ENCODE measurements around the gene CYP24A1. TPM values are rescaled to one million over a fixed set of nuclear protein-coding genes. Genes with fewer than 3 reads are reported as not detected.
"Not testable (repeated sequence)": the region's sequence is repeated elsewhere in the genome, so short reads cannot be mapped to it uniquely, and the experiment has no call there.

The CYP24A1 gene
- total and polyA plus RNA-seq, 2 donors (not counting 3 experiments of a cell fraction or from before 2014, with no cell fraction given): not detected

DNA sequence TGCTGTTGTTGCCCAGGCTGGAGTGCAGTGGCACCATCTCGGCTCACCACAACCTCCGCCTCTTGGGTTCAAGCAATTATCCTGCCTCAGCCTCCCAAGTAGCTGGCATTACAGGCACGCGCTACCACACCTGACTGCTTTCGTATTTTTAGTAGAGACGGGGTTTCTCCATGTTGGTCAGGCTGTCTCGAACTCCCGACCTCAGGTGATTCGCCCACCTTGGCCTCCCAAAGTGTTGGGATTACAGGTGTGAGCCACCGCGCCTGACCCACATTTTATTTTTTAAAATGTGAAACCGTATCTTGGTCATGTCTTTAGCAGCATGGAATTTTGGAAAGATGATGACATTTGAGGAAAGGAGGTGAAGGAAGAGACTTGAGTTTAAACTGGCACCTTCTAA lies 47.5 kb downstream of the CYP24A1 start:
- dilution Hi-C loops (cut with MboI; ENCODE audit: extremely low pct_ligation_motif_present, low sequenced_read_pairs); H3K79me2 ChIP-seq (ENCODE audit: control insufficient read depth, insufficient read depth, low read length); H3K27ac ChIP-seq (ENCODE audit: insufficient read depth, low read depth, low read length); H3K27me3 ChIP-seq (ENCODE audit: control insufficient read depth in 2 of 2, insufficient read depth in 2 of 2, low read length in 2 of 2); H3K9me3 ChIP-seq (replicated peaks; ENCODE audit: control insufficient read depth, insufficient read depth, low read length); BruUV-seq (replicated peaks); POLR2A ChIA-PET; H3K4me2 ChIP-seq (ENCODE audit: insufficient read depth, low read length); H3K4me3 ChIP-seq (replicated peaks in 1 of 3; ENCODE audit: insufficient read depth in 1 of 3, low read depth in 1 of 3, low read length in 3 of 3); FAIRE-seq; H3K4me1 ChIP-seq (ENCODE audit: control insufficient read depth, extremely low read depth, insufficient read depth, low read length); H3K9ac ChIP-seq (replicated peaks; ENCODE audit: extremely low read depth, insufficient read depth, low read length); intact Hi-C loops (cut with micrococcal nuclease); H3K9me1 ChIP-seq (replicated peaks; ENCODE audit: control insufficient read depth, extremely low read depth, insufficient read depth, low read length); DNase-seq (ENCODE audit: low read depth, low spot score); H4K20me1 ChIP-seq (replicated peaks; ENCODE audit: control insufficient read depth, extremely low read depth, insufficient read depth, low read length); H3K36me3 ChIP-seq (ENCODE audit: control insufficient read depth in 2 of 2, extremely low read depth in 1 of 2, insufficient read depth in 2 of 2, low read length in 2 of 2); H2AFZ ChIP-seq (ENCODE audit: low read depth, low read length): not testable (repeated sequence)
- CTCF ChIA-PET: interaction anchor here (1.1 kb wide), 1 partner anchor 21 kb away, joined by 3 read pairs; no protein-coding TSS in a partner anchor

DNA sequence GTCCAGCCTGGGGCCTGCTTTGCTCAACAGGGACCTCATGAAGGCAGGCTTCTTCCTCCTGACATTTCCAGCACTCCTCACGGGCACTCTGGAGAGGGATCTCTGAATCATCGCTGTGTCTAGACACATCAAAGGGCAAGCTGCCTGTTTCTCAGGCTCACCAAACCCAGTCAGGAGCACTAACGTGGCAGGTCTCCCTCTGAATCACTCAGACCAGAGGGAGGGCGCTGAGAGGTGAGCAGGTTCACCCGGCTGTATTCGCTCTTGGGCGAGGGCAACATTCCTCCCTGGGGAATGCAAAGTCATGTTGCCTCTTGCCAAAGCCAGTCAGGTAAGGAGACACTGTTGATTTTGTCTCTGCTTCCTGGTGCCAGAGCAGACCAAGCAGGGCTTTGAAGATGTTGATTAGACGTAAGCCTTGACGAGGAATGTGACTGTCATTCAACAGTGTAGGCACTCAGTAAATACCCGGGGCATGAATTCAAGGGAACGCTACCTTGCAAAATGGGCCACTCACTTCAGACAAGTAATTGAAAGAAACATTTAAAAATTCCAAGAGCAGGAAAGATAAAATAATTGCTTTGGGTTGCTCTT lies 50.1 kb downstream of the CYP24A1 start:
- Histone ChIP-seq H3K9ac (replicated peaks; ENCODE audit: extremely low read depth, insufficient read depth, low read length) (no peak overlapping the region), H3K27me3 (ENCODE audit: control insufficient read depth in 2 of 2, insufficient read depth in 2 of 2, low read length in 2 of 2) (no peaks in the 10 kb centered on the region), H2AFZ (ENCODE audit: low read depth, low read length) (no peak overlapping the region), H3K4me3 (replicated peaks in 1 of 3; ENCODE audit: insufficient read depth in 1 of 3, low read depth in 1 of 3, low read length in 3 of 3) (no peak overlapping the region), H3K79me2 (ENCODE audit: control insufficient read depth, insufficient read depth, low read length) (no peaks in the 10 kb centered on the region), H3K27ac (ENCODE audit: insufficient read depth, low read depth, low read length) (no peak overlapping the region), H3K4me1 (ENCODE audit: control insufficient read depth, extremely low read depth, insufficient read depth, low read length) (no peaks in the 10 kb centered on the region), H3K9me1 (replicated peaks; ENCODE audit: control insufficient read depth, extremely low read depth, insufficient read depth, low read length) (no peaks in the 10 kb centered on the region), H4K20me1 (replicated peaks; ENCODE audit: control insufficient read depth, extremely low read depth, insufficient read depth, low read length) (no peaks in the 10 kb centered on the region), H3K4me2 (ENCODE audit: insufficient read depth, low read length) (no peak overlapping the region), H3K9me3 (replicated peaks; ENCODE audit: control insufficient read depth, insufficient read depth, low read length) (no peaks in the 10 kb centered on the region), H3K36me3 (ENCODE audit: control insufficient read depth in 2 of 2, extremely low read depth in 1 of 2, insufficient read depth in 2 of 2, low read length in 2 of 2) (no peaks in the 10 kb centered on the region)
- intact Hi-C loops (cut with micrococcal nuclease) (no loop called here), dilution Hi-C loops (cut with MboI; ENCODE audit: extremely low pct_ligation_motif_present, low sequenced_read_pairs) (no loop called here)
- BruUV-seq (replicated peaks): no TSS peak
- TF ChIP-seq GATA2 (IDR thresholded peaks at IDR 0.05; ENCODE audit: insufficient read depth, insufficient read length, low read depth, low read length) (no peak), POLR2AphosphoS5 (IDR thresholded peaks at IDR 0.05; ENCODE audit: insufficient read depth, low read depth, low read length) (no peak), POLR2A (IDR thresholded peaks at IDR 0.05; ENCODE audit: low read depth, low read length) (no peak), JUN (IDR thresholded peaks at IDR 0.05; ENCODE audit: borderline replicate concordance, insufficient read depth, insufficient read length, low read depth) (no peak), MYC (IDR thresholded peaks at IDR 0.05; ENCODE audit: low read depth, low read length) (no peak), FOS (IDR thresholded peaks at IDR 0.05; ENCODE audit: borderline replicate concordance, insufficient read depth, low read length) (no peak), EZH2 (IDR thresholded peaks at IDR 0.05; ENCODE audit: borderline replicate concordance, low read depth, low read length, severe bottlenecking) (no peak)
- TF ChIP-seq, protein P1, sequence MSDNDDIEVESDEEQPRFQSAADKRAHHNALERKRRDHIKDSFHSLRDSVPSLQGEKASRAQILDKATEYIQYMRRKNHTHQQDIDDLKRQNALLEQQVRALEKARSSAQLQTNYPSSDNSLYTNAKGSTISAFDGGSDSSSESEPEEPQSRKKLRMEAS (IDR thresholded peaks at IDR 0.05; ENCODE audit: insufficient read depth, insufficient read length): no peak
- TF ChIP-seq, protein P2, sequence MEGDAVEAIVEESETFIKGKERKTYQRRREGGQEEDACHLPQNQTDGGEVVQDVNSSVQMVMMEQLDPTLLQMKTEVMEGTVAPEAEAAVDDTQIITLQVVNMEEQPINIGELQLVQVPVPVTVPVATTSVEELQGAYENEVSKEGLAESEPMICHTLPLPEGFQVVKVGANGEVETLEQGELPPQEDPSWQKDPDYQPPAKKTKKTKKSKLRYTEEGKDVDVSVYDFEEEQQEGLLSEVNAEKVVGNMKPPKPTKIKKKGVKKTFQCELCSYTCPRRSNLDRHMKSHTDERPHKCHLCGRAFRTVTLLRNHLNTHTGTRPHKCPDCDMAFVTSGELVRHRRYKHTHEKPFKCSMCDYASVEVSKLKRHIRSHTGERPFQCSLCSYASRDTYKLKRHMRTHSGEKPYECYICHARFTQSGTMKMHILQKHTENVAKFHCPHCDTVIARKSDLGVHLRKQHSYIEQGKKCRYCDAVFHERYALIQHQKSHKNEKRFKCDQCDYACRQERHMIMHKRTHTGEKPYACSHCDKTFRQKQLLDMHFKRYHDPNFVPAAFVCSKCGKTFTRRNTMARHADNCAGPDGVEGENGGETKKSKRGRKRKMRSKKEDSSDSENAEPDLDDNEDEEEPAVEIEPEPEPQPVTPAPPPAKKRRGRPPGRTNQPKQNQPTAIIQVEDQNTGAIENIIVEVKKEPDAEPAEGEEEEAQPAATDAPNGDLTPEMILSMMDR (IDR thresholded peaks at IDR 0.05; ENCODE audit: extremely low read depth in 1 of 2, insufficient read depth in 1 of 2, low read depth in 1 of 2, low read length in 2 of 2): no peak
- ChIA-PET POLR2A (no interaction called here), CTCF (no interaction called here)
- no peak for DNase-seq (ENCODE audit: low read depth, low spot score)
- no peak for FAIRE-seq
